ENCODE measurements around the gene PPP4R1.

The PPP4R1 gene

GRCh38 chr18:9517869-9518268 is 96.5 kb downstream of the PPP4R1 start:
- H3K4me3 ChIP-seq = no peak overlapping the region
- TF ChIP-seq, protein P1, sequence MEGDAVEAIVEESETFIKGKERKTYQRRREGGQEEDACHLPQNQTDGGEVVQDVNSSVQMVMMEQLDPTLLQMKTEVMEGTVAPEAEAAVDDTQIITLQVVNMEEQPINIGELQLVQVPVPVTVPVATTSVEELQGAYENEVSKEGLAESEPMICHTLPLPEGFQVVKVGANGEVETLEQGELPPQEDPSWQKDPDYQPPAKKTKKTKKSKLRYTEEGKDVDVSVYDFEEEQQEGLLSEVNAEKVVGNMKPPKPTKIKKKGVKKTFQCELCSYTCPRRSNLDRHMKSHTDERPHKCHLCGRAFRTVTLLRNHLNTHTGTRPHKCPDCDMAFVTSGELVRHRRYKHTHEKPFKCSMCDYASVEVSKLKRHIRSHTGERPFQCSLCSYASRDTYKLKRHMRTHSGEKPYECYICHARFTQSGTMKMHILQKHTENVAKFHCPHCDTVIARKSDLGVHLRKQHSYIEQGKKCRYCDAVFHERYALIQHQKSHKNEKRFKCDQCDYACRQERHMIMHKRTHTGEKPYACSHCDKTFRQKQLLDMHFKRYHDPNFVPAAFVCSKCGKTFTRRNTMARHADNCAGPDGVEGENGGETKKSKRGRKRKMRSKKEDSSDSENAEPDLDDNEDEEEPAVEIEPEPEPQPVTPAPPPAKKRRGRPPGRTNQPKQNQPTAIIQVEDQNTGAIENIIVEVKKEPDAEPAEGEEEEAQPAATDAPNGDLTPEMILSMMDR (IDR thresholded peaks at IDR 0.05) = no peak
- DNase-seq (ENCODE audit: low spot score) = no peak
- no peak overlapping the region for H3K27ac ChIP-seq

GRCh38 chr18:9516437-9517064 is 97.8 kb downstream of the PPP4R1 start:
- TF ChIP-seq, protein P1 (IDR thresholded peaks at IDR 0.05) = peak; percentile 45
- Histone ChIP-seq H3K4me3 (no peak overlapping the region), H3K27ac (peak overlapping the region in 1 of 2 donors; percentile 6)
- DNase-seq (ENCODE audit: low spot score) = no peak

- no peak overlapping the region for H3K4me3 ChIP-seq
- H3K27ac ChIP-seq = peak overlapping the region in 1 of 2 donors; percentile 1
- no peak for DNase-seq (ENCODE audit: low spot score)
- TF ChIP-seq, protein P1 (IDR thresholded peaks at IDR 0.05) = no peak
Measured at GRCh38 chr18:9513971-9514512, 100.3 kb downstream of the PPP4R1 start.

GRCh38 chr18:9508446-9509025 is 105.8 kb downstream of the PPP4R1 start:
- TF ChIP-seq, protein P1 (IDR thresholded peaks at IDR 0.05) = no peak
- DNase-seq (ENCODE audit: low spot score) = no peak
- no peak overlapping the region for H3K4me3 ChIP-seq
- H3K27ac ChIP-seq = no peak overlapping the region

DNA sequence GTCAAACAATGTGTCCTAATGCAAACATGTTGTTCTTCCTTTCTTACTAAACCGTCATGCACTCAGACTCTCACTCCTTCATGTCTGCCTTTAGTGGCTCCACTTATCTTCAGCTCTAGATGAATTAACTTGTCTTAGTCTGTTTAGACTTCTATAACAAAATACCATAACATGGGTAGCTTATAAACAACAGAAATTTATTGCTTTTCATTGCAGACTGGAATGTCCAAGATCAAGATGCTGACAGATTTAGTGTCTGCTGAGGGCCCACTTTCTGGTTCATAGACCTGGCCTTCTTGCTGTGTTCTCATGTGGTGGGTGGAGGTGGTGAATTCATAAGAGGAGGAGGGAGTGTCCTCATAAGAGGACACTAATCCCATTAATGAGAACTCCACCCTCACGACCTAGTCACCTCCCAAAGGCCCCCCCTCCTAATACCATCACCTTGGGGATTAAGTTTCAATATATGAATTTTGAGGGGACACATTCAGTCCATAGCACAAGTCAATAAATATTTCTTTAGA is 106.7 kb downstream of the PPP4R1 start:
- TF ChIP-seq, protein P1 (IDR thresholded peaks at IDR 0.05) = no peak
- no peak overlapping the region for H3K4me3 ChIP-seq
- no peak for DNase-seq (ENCODE audit: low spot score)
- H3K27ac ChIP-seq = no peak overlapping the region

GRCh38 chr18:9506046-9506792 is 108.1 kb downstream of the PPP4R1 start:
- no peak overlapping the region for H3K4me3 ChIP-seq
- no peak for DNase-seq (ENCODE audit: low spot score)
- no peak overlapping the region for H3K27ac ChIP-seq
- TF ChIP-seq, protein P1 (IDR thresholded peaks at IDR 0.05) = no peak

All from coronary artery (tissue), 2 donors.